Head of caudate nucleus (tissue), 42 donors: ENCODE measurements around the gene CAMKMT.

Source experiments
- DNase-seq, 42 donors: peaks; one replicate each; pipeline versions ENCODE4 v3.0.0 to v3.0.0-alpha.2; 2020 to 2021; ENCODE audit warnings: mixed read lengths in 7 of 42
- intact Hi-C: fragments of 100-400 bp; cut with DNase I; formaldehyde crosslinking; loops from one replicate; pipeline ENCODE4 v1.15.0; 2022

CAMKMT gene

DNA sequence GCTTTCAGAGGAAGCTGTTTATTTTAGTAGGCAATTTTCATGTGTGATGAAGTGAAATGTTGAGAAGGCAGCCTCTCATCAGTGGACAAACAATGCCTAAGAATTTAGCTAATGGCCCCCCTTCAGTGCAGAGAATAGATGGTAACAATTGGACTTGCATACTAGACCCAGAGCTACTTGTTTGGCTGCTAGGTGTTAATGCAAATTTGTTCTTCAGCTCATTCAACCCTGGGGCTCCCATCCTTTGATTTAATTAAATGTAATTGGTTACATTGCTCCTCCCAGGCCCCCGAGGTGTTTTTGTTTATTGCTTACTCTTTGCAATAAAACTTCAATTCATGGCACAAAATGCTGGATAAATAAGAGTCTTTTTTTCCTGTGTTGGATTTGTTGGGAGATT is 68.6 kb downstream of the CAMKMT start:
- DNase-seq = no peak
- intact Hi-C loops = no loop called here

DNA sequence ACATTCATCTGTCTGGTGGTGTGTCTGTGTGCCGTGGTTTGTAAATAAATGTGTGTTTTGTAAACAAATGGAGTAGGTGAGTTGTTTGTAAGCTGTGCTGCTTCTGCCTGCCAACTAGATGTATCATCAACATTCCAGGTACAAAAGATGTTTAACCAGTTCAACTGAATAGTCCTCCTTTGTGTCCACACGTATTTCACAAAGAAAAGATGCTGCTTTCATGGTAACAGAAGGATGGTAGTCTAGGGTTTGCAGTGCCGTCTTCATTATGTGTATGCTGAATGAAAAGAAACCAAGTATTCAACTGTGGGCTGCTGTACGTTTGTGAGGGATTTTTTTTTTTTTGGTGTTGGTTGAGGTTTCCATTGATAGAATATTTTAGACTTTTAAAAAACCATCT is 72.1 kb downstream of the CAMKMT start:
- intact Hi-C loops = no loop called here
- DNase-seq = no peak

DNA sequence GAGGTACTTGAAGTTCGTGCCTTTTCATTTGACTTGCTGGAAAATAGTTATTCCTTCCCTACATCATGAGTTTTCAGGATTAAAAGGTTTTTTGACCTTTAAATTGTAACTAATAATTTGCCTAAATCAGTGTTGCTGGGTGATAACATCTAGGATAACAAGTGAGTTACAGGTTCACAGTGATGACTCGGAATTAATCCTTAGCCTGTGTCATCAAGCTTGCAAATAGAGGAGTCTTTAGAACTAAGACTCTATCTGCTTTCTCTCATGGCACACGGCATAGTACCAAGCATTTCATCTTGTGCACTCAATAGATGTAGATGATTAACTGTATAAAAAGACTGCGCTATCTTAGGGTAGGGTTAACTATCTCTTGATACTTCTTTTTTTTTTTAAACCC is 79.5 kb downstream of the CAMKMT start:
- no peak for DNase-seq
- intact Hi-C loops = no loop called here

DNA sequence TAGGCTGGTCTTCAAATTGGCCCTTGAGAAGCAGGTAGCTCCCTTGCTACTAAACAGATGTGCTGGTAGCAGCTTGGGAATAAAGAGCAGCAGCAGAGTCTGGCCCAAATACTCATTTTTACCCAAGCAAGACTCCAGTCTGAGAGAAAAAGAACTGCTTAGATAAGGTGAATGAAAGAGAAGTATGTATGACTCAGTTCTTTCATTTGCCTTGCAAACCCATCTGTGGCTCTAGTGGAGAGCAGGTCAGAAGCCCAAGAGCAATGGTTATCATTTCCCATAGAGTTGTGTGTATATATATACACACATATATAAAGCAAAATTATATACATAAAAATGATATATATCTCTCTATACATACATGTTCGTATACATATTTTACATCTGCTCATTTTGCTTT is 80.3 kb downstream of the CAMKMT start:
- intact Hi-C loops = no loop called here
- no peak for DNase-seq

DNA sequence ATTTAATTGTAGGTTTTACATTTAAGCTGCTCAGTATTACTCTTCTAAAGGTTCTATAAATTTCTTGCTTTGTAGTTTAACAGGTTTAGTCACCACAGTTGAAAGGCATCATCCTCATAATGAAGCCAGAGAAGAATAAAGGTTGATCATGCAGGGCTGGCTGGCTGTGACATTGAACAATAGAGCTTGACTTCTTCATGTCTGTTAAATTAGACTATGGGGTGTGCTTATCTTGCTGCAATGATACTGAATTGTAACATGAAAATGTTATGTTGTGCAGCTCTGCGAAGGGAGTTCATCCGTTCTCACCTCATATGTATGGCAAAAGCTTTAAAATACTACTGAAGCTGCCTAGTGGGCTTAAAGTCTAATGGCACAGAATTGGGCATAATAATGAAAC is 81.8 kb downstream of the CAMKMT start:
- DNase-seq = peak in 17 of 42 donors; percentile 6 to 47 (median 21)
- intact Hi-C loops = no loop called here

DNA sequence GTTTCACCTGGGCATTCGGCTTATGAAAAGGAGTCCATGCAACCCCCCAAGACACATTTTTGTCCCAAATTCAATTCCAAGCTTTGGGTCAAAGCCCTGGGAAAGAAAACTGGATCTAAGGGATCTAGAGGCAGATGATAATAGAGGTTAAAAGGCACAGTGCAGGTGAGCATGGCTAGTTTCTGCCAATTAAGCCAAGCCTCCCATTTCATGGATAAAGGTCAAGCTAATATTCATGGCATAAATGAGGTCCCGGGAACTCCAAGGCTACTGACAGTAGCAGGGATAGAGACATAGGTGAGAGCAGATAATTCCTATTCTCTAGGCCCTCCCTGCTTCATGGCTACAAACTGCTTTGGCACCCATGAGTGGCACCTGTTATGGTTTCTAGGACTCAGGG is 83.1 kb downstream of the CAMKMT start:
- no peak for DNase-seq
- intact Hi-C loops = no loop called here

DNA sequence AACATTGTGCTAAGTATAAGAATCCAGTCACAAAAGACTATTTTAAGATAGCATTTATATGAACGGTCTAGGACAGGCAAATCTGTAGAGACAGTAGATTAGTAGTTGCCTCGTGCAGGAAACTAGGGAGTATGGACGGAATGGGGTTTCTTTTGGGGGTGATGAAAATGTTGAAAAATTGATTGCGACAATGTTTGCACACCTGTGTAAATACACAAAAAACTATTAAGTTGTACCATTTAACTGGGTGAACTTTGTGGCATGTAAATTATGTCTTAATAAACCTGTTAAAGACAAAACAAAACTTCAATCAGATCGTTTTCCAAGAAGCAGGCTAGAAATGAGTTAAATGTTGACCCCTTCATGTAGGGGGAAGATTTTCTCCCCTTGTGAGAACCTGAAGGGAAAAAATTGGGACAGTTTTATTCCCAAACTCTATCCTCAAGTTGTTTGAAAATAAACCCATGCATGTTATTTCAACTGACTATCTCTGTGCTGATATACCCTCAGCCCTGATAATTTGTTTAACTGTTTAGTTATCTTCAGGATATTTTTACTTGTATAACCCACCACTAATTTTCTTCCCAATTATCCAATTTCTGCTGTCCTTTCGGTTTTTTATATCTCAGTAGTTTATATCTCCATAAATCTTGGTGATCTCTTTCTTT is 87.2 kb downstream of the CAMKMT start:
- DNase-seq = no peak
- intact Hi-C loops = no loop called here

DNA sequence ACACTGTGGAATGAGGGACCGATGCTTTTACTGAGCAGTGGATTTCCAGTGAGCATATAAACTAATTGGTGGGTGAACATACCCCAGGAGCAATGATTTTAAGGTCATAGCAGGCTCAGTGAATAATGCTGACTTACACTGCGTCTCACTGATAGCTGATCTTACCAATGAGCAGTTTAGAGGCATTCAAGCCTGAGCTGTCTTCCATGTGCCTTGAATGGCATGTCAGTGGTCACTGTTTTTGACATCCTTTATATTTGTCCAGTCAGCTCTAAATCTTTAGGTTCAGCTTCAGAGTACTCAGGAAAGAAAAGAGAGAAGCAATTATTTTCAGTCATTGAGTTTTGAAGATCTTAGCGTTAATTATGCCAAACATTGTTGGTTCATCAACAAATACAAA is 88.3 kb downstream of the CAMKMT start:
- intact Hi-C loops = no loop called here
- DNase-seq = no peak

DNA sequence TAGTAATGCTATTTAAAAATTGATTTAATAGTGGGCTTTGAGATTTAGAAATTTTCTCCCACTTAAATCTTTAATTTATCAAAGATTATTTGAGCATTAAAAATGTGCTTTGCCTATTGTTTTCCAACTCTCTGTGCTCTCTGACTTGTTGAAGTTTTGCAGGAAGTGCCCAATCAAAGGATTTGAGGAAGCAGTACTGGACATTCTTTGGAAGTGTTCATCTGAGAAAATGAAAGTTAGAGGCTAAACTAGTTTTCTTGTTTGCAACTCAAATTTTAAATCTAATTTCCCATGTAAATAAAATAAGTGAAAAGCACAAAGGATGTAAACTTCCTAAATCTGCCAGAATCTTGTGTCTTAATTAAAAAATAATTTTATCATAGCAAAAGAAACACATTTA is 89.1 kb downstream of the CAMKMT start:
- intact Hi-C loops = no loop called here

DNA sequence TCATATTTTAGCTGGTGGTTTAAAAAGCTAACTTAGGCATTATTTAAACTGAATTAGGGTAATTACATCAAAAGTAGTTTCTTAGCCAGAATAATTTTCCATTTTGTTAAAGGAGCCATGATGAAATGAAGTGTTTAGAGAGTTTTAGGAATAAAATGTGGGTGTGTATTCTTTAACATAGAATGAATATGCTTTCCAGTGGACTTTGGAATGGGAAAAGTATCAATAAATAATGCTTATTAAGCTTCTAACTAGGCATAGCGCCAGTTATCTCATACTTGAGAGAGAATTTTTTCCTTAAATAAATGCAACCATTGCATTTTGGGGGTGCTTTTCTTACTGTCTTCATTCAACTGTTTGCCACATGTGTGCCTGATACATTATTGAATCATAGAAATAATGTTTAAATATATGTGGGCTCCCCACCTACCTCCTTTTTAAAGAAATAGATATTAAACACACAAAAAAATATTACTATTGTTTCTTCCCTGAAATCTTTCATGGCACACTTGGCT is 90.4 kb downstream of the CAMKMT start:
- intact Hi-C loops = no loop called here

More for the DNA sequence above, 89.1 kb downstream of the CAMKMT start:
- DNase-seq = no peak

DNA sequence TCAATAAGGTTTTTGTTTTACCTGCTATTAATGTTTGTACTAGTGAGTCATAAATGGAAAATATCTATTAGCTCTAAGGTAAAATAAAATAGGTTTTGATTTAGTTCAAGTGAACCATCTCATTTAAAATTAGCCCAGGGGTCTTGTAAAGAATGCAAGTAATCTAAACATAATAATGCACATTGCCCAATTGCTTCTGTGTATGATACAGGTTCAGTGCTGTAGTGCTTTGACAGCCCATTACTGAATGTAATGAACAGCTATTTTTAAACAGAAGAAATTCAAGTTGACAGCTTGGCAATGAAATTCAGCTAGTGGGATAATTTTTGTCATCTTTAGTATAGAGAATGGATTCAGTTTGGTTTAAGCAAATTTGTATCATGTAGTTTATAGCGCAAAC is 91.5 kb downstream of the CAMKMT start:
- intact Hi-C loops = no loop called here
- DNase-seq = no peak

More for the DNA sequence above, 90.4 kb downstream of the CAMKMT start:
- DNase-seq = no peak

DNA sequence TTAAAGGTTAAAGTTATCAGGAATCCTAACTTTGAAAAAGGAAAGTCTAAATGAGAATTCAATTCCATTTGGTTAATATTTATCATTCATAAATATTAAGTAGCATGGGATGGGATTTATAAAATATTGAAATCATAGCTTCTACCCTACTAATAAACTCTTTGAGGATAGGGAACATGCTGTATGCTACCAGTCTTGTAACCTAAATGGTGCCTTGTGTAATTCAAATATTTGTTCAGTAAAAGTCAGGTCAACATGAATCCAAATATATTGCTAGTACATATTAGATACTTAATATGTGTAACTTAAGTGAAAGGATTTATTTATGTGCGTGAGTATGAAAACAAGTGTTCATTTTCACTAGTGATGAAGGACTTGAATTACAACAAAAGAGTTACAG is 94.1 kb downstream of the CAMKMT start:
- DNase-seq = no peak
- intact Hi-C loops = no loop called here

DNA sequence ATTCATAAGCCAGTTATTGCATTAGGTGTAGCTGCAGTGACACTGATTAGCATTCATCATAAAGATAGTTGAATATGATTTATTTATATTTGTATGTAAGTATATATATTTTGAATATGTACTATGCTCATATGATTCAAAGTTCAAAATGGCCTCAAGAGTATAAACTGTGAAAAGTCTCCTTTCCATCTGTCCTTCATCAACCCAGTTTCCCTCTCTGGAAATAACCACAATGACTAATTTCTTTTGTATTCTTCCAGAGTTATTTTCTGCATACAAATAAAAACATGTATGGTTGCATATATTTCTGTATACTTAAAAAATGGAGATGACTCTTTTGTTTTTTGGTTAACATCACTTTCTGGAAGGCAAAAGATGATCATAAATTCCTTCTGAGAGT is 95.2 kb downstream of the CAMKMT start:
- intact Hi-C loops = no loop called here
- no peak for DNase-seq

DNA sequence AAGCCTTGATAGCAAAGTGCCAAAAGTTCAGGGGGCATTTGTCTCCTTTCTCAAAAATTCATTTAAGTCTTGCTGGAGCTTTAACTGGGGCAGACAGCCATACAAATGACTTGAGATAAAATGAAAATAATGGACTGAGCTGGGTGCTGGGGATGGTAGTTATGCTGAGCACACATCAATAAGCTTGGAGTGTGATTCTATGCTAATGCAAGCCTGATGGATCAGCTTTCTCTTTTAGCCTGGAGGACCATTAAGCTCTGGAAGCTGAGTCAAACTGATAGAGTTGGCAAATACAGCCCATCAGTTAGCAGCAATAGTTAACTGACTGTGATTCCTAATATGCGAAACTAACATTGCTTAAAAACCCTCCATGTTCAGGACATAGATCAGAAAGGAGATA is 98.0 kb downstream of the CAMKMT start:
- DNase-seq = no peak
- intact Hi-C loops = no loop called here

DNA sequence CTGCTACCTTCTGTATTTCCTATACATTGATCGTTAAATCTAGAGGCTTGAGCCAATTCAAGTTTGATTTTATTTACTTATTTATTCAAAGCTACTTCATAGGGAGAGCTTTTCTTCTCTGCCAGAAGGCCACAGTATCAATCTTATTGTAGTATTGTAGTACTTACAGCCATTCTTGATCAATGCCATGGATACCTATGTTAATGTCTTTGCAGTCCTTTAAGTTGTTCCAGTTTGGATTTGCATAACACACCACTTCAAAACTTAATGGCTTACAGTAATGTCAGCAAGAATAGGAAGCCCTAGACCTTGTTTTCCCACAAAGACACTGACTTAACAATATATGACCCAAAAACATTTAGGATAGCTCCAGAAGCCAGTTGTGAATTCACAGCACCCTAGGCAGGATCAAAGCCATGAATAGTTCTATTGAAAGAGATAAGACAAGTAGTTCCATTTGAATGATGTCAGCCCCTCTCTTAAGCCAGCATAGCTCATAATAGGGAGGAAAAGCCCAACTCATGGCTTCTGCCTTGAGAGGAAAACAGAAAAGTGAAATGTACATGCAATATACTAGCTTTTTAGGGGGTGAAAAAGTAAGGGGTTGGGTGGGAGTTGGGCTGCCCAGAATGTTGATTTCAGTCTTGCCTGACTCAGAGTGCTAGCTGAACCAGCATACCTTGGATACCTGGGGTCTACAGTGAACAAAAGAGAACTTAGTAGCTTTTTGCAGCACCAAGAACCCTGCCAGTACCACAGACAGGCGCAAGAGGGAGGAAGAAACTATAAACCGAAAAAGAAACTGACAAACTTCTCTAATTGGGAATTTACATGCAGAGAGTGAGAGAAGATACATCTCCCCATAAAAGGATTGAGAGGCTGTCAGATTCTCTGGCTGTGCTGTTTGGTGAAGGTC is 101.4 kb downstream of the CAMKMT start:
- intact Hi-C loops = no loop called here

DNA sequence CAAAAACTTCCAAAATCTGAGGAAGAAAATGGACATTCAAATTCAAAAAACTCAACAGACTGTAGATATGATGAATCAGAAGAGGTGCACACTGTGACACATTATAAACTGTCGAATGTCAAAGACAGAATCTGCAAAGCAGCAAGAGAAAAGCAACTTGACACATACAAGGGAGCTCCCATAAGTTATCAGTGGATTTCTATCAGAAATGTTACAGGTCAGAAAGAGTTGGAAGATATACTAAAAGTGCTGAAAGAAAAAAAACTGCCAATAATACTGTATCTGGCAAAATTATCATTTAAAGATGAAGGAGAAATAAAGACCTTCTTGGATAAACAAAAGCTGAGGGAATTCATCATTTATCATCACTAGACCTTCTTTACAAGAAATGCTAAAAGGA is 102.7 kb downstream of the CAMKMT start:
- intact Hi-C loops = no loop called here
- no peak for DNase-seq

More for the DNA sequence above, 101.4 kb downstream of the CAMKMT start:
- DNase-seq = no peak

DNA sequence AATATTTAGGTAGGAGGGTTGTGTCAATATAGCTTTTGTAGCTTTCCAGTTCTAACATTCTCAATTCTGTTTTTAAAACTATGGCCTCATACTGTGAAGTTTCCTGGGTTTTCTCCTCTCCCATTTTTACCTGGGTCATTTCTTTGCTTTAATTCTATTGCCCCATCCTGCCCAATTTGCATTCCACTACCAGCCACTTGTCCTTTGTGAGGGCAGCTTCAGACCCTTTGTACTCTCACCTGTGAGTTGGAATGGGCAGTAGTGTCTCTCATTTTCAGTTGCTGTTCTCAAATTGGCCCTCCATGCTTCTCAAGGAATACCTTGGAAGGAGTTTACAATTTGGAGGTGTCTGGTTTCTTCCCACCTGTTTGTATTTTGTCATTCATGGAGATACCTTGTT is 108.4 kb downstream of the CAMKMT start:
- intact Hi-C loops = no loop called here
- no peak for DNase-seq

DNA sequence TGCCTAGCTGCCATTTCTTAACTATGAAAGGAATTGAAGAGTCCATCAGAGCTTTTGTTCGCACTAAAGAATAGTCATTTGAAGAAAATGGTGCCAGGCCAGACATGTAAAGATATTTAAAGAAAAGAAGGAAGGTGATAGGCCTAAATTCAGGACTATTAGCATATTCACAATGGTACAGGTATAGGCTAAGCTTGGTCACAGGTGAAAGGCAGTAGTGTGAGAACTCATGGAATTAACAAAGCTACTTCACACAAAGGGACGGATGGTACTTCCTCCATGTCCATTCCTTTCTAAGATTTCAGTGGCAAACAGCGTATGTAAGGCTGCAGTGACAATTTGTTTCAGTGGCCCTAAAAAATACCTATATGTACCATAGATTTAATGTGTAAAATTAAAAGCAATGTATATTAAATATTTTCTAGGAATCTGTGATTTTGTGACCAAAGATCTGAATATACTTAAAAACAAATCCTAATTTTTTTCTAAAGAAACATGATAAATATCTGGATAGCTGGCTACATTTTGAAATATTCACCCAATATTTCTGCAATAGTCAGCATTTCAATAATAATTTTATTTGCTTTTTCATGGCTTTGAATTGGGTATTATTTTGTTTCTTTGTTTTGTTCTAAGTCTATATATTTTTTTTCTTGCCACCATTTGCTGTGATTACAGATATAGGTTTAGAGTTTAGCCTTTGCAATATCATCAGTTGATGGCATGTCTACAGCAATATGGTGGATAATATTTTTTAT is 116.1 kb downstream of the CAMKMT start:
- intact Hi-C loops = loop anchor here (5.0 kb wide), 1 partner anchor 234 kb away; no protein-coding TSS in a partner anchor
- no peak for DNase-seq

DNA sequence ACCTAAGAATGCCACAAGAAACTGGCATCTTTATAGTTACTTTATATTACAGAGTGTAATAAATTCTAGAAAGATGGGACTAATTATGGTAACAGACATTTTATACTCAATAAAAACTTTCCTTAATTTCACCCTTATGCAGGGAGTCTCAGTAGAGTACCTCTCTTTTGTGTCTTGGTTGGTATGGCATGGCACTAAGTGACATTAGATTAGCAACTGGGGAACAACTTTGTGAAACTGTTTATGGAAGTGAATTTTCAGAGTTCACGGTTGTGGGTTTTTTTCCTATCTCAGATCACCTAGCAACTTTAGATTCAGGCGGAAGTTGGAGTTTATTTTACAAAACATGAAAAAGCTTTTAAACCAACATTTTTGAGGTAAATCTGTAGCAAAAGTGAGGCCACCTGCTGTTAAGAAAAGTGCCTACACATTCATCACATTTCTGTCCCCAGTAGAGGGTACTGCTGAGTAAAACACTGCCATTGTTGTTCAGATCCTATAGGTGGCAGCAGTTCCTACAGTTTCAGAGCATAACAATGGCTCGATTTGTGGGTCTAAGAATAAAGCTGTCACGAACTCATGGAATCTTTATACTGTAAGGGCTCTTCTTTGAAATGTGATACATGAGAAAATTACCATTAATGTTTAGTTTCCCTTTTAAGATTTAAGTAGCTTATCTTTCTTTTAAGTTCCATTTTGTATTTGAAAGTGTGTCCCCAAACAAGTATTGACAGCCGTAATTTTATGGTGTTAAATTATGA is 117.6 kb downstream of the CAMKMT start:
- peak in 27 of 42 donors; percentile 4 to 84 (median 53) for DNase-seq
- intact Hi-C loops = loop anchor here (5.0 kb wide), 1 partner anchor 233 kb away; no protein-coding TSS in a partner anchor
